ENCODE measurements around the gene DDX39A.

- TF ChIP-seq CTCF (IDR thresholded peaks at IDR 0.05) (no peak), POLR2A (IDR thresholded peaks at IDR 0.05) (no peak)
Measured at GRCh38 chr19:14412324-14412995, 6.7 kb downstream of the DDX39A start.
